Stimulated activated CD8-positive, alpha-beta memory T cell treated with anti-CD3 and anti-CD28 coated beads, Interleukin-15, amount 100 ng/mL, for 4 hours (primary cell): ENCODE results near the gene RNASEH1.
"Not testable (repeated sequence)": the region's sequence is repeated elsewhere in the genome, so short reads cannot be mapped to it uniquely, and the experiment has no call there.

ENCODE experiments used
- DNase-seq, 2 donors: peaks; one replicate each; pipeline ENCODE4 v3.0.0-alpha.2; 2020; ENCODE audit warnings: low read depth in 2 of 2

Gene RNASEH1

GRCh38 chr2:3594493-3595281 is 36.6 kb upstream of the RNASEH1 start, which contains the start of gene COLEC11:
COLEC11 (plus strand) TSS chr2:3595112; CDS start chr2:3604341, 9,229 bp downstream.
- no peak for DNase-seq

GRCh38 chr2:3589086-3589485 is 31.0 kb upstream of the RNASEH1 start:
- DNase-seq = no peak

GRCh38 chr2:3588084-3588483 is 30.0 kb upstream of the RNASEH1 start:
- no peak for DNase-seq

GRCh38 chr2:3587432-3587831 is 29.3 kb upstream of the RNASEH1 start:
- DNase-seq = no peak

- no peak for DNase-seq
These were observed 28.9 kb upstream of the RNASEH1 start for GRCh38 chr2:3587021-3587420.

GRCh38 chr2:3586220-3586619 is 28.1 kb upstream of the RNASEH1 start:
- no peak for DNase-seq

GRCh38 chr2:3585261-3586109 is 27.4 kb upstream of the RNASEH1 start:
- DNase-seq = no peak

DNA sequence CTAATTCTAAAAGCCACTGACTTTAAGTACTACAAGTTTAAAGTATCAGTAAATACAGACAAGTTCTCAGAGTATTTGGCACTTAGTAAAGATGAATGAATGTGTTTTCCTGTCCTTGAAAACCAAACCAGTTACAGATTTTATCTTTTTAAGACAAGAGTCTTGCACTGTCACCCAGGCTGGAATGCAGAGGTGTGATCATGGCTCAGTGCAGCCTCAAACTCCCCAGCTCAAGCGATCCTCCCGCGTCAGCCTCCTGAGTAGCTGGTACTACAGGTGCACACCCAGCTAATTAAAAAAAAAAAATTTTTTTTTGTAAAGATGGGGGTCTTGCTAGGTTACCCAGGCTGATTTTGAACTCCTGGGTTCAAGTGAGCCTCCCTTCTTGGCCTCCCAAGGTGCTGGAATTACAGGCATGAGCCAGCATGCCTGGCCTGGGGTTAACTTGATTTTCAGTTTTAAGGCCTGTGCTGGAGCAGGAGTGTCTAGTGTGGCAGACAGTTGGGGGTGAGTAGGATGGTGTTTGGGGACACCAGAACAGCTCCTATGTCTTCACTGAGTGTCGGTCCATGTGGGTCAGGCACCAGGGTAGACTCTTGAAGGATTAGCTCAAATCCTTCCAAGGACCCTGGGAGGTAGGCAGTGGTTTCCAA is 26.6 kb upstream of the RNASEH1 start:
- no peak for DNase-seq

GRCh38 chr2:3584076-3584475 is 25.9 kb upstream of the RNASEH1 start:
- no peak for DNase-seq

- DNase-seq = no peak
These were observed 23.5 kb upstream of the RNASEH1 start for GRCh38 chr2:3581367-3582262.

DNA sequence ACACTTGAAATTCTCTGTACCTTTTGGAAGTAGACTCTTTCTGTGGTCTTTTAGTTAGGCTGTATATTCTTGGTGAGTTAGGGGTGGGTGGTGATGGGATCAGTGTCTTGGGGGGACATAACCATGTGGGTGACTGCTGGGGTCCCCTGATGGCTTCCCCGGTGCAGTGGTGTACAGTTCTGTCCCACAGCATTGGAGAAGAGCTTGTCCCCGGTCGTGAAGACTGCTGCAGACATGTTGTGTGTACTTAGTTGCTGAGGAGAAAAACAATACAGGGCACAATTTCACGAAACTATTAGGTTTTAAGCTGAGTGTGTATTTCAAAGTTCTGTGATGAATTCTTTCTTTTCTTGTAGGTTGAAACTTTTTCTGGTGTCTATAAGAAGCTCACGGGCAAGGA is 22.3 kb upstream of the RNASEH1 start:
- DNase-seq = no peak

DNA sequence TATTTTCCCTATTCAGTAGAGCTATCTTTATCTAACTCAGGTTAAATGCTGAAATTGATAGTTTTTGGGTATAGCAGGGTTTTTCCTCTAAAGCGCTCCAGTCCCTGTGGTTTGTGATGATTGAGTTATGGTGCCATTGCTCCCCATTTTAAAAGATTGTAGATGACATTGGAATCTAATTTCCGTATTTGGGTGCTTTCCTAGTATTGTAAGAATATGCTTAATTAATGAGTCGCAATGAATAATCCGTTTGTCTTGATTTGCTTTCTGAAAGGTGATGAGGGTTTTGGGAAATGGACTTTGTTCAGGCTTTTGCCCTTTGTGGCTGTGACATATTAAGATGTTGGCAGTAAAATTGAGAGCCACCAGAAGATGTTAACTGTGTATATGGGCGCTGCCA is 20.9 kb upstream of the RNASEH1 start:
- no peak for DNase-seq

DNA sequence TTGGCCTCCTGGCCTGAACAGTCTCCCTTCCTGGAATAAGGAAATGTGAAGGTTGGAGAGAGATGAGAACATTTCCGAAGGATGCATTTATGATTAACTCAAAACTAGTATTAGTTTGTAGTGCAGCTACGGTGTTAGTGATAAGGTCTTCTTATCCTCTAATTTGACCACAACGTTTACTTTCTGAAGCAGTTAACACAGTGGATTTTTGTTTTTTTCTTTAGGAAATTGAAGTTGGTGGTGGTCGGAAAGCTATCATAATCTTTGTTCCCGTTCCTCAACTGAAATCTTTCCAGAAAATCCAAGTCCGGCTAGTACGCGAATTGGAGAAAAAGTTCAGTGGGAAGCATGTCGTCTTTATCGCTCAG is 18.1 kb upstream of the RNASEH1 start:
- DNase-seq = not testable (repeated sequence)

DNA sequence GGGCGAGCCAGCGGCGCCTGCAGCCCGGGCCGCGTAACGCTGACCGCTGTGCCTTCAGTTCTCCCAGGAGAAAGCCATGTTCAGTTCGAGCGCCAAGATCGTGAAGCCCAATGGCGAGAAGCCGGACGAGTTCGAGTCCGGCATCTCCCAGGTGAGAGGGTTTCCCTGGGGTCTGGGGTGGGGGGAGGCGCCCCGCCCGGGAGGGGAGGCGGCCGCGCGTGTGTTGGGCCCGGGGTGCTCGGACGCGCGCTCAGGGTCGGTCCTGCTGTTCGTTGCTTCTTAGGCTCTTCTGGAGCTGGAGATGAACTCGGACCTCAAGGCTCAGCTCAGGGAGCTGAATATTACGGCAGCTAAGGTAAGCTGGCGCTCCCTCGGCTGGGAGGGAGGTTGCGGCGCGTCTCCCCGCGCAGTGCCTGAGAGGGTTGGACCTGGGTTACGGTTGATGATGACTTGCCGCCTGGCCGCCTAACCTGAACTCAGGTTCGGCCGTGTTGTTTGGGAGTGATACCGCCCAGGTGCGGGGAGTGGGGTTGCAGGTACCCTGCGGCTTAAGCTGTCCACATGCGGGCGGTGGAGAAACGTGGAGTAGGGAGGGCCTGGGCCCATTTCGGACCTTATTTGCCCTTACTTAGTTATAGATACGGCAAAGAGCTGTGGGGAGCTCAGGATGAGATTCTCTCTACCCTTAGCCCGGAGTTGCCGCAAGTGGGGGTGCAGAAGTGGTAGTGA is 17.6 kb upstream of the RNASEH1 start:
- peak in 1 of 2 donors; percentile 7 for DNase-seq

- no peak for DNase-seq
These were observed 16.0 kb upstream of the RNASEH1 start for GRCh38 chr2:3574155-3574554.

DNA sequence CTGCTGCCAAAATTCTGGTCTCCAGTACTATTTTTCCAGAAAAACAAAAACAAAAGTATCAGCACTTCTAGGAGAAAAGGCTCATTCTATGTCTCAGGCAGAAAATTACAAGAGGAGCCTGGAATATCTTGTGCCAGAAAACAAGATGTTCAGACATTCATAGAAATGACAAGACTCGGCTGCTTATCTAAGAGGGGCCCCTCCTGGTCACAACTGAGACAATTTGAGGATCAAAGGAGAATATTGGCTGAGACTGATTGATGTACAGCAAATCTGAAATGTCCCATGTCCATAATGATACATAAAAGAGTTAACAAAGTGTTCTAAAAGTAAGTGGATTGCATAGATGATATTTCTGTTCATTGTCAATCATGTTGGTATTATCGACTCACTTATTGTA is 14.5 kb upstream of the RNASEH1 start:
- no peak for DNase-seq

DNA sequence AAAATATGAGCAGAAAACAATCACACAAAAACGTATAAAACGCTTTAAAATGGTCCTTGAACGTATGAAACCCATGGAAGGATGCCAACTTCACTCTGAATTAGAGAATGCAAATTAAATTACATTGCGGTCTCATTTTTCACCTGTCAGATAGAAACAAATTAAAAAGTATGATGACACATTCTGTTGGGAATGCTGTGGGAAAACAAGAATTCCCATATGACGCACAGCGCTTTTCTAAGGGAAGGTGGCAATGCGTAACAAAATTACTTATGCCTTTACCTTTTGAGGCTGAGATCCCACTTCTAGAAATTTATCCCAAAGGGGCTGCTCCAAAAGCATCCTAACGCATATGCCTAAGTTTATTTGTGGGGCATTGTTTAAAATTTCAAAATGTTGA is 13.2 kb upstream of the RNASEH1 start:
- no peak for DNase-seq

GRCh38 chr2:3569656-3570055 is 11.5 kb upstream of the RNASEH1 start:
- not testable (repeated sequence) for DNase-seq

DNA sequence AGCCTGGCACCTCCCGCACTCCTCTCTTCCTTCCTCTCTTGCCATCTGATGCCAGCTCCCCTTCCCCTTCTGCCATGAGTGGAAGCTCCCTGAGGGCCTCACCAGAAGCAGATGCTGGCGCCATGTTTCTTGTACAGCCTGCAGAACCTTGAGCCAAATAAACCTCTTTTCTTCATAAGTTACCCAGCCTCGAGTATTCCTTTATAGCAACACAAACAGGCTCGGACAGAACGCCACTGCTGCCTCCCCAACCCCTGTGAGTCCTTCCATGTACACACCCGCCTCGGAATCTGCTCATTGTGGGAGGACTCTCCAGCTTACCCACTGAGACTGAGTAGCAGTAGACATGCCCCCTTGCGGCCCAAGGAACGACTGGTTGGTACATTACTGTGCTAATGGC is 8.7 kb upstream of the RNASEH1 start:
- no peak for DNase-seq

GRCh38 chr2:3565117-3565516 is 7.0 kb upstream of the RNASEH1 start:
- DNase-seq = no peak

DNA sequence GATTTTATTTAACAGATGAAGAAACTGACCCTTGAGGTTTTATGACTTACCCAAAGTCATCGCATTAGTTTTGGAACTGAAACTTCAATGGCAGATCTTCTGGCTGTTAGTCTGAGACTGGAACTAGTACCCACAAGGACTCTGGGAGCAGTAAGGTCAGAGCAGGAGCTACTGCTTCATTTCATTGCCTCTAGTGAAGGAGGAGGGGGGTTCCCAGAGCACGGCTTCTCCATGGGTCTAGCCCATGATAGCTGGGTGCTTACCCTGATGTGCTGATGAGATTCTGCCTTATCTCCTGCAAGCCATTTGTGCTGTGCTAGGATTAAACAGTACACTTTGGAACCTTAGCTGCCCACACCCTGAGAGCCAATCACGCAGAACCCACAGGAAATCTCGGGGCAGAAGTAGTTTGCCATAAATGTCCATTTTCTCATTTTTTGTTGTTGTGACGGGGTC is 5.4 kb upstream of the RNASEH1 start:
- DNase-seq = no peak
